ENCODE data around the gene TMTC2.

DNA sequence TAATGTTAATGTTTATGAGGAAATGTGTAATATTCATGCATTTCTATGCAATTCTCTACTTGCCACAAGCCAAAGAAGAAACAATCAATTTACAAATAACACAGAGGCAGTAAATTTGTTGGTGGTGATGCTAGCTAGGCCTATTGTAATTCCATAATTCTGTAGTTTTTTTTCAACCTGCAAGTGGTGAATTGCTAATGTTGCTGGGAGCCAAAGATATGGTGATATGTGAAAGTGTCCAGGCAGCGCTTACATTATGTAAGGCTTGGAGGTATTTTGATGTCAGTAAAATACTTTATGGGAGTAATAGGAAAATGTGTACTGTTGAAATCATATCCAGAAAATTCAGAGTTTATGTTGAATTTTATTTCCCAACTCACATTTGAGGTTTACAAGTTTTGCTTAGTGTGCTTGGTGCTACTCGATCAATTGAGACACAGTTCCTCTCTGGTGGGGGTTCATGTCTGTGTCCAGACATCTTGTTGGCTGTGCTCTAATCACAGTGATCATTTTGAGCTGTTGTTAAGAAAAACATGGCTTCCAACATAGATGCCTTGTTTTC, 23.2 kb downstream of the TMTC2 start:
- TF ChIP-seq, protein P1, sequence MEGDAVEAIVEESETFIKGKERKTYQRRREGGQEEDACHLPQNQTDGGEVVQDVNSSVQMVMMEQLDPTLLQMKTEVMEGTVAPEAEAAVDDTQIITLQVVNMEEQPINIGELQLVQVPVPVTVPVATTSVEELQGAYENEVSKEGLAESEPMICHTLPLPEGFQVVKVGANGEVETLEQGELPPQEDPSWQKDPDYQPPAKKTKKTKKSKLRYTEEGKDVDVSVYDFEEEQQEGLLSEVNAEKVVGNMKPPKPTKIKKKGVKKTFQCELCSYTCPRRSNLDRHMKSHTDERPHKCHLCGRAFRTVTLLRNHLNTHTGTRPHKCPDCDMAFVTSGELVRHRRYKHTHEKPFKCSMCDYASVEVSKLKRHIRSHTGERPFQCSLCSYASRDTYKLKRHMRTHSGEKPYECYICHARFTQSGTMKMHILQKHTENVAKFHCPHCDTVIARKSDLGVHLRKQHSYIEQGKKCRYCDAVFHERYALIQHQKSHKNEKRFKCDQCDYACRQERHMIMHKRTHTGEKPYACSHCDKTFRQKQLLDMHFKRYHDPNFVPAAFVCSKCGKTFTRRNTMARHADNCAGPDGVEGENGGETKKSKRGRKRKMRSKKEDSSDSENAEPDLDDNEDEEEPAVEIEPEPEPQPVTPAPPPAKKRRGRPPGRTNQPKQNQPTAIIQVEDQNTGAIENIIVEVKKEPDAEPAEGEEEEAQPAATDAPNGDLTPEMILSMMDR (IDR thresholded peaks at IDR 0.05; ENCODE audit: poor library complexity): no peak
- TF ChIP-seq EZH2 (IDR thresholded peaks at IDR 0.05; ENCODE audit: borderline replicate concordance): no peak
- no peak for TF ChIP-seq EZH2phosphoT487 (IDR thresholded peaks at IDR 0.05; ENCODE audit: low read depth, severe bottlenecking, unreplicated experiment)

Data from hepatocyte (in vitro differentiated cells).